Gastrocnemius medialis (tissue), 4 donors: ENCODE measurements around the gene AGA. TPM values are rescaled to one million over a fixed set of nuclear protein-coding genes. Genes with fewer than 3 reads are reported as not detected.

Experiments
- ATAC-seq, 2 donors: fragments of 150-250 bp; one replicate each; pipeline ENCODE4 v1.9.1; 2016
- DNase-seq, 2 donors: peaks; one replicate each; pipeline ENCODE4 v3.0.0-alpha.2; 2019
- H3K27ac ChIP-seq, 4 donors: fragments of 200-600 bp; sonication (generic); 1 replicate in 1 of 4; 2 replicates in 3 of 4; pipeline ENCODE4 v1.5.1; 2016 to 2018; ENCODE audit warnings: mild to moderate bottlenecking in 2 of 4, moderate library complexity in 1 of 4
- H3K27me3 ChIP-seq, 3 donors: fragments of 200-600 bp; sonication (generic) in 2 of 3; 1 replicate in 1 of 3; 2 replicates in 2 of 3; pipeline versions ENCODE4 v1.5.1 to v1.6.0; 2016 to 2019; ENCODE audit warnings: mild to moderate bottlenecking in 1 of 3, moderate library complexity in 1 of 3
- H3K36me3 ChIP-seq, 2 donors: fragments of 200-600 bp; sonication (generic) in 1 of 2; one replicate each; pipeline ENCODE4 v1.5.1; 2017 to 2018
- H3K4me1 ChIP-seq, 2 donors: fragments of 200-600 bp; sonication (generic) in 1 of 2; one replicate each; pipeline ENCODE4 v1.5.1; 2016 to 2017; ENCODE audit warnings: mild to moderate bottlenecking in 2 of 2
- H3K4me3 ChIP-seq, 4 donors: fragments of 200-600 bp; sonication (generic) in 3 of 4; 1 replicate in 1 of 4; 2 replicates in 3 of 4; pipeline ENCODE4 v1.5.1; 2016 to 2019; ENCODE audit warnings: mild to moderate bottlenecking in 2 of 4
- H3K9me3 ChIP-seq, 3 donors: fragments of 200-600 bp; sonication (generic) in 2 of 3; 1 replicate in 1 of 3; 2 replicates in 2 of 3; pipeline ENCODE4 v1.5.1; 2016 to 2019
- POLR2A ChIP-seq, 2 donors: fragments of 450-650 bp; IDR thresholded peaks; one replicate each; pipeline ENCODE4 v1.6.1; 2017; ENCODE audit warnings: antibody characterized with exemption in 2 of 2, mild to moderate bottlenecking in 2 of 2, moderate library complexity in 2 of 2
- in situ Hi-C, 4 donors: fragments of 200-750 bp; cut with MboI; loops; one replicate each; pipeline versions ENCODE4 v1.15.0 to v1.8.0; 2017; ENCODE audit warnings: low sequenced_read_pairs in 4 of 4
- intact Hi-C: fragments of 100-400 bp; cut with DNase I; formaldehyde crosslinking; loops from one replicate; pipeline ENCODE4 v1.15.1; 2023; ENCODE audit warnings: low total_unique reads
- total RNA-seq, 4 donors: library from RNA; depleted of rRNA; stranded (reverse); fragments of >200 nt; gene quantifications; one replicate each; pipeline versions ENCODE4 v1.1.0 to v1.2.3, GENCODE V29; 2016
- TF ChIP-seq, protein P1 (sequence below), 5 experiments: fragments of 450-650 bp in 3 of 5; fragments of 200-600 bp in 2 of 5; sonication (generic) in 2 of 5; IDR thresholded peaks in 4 of 5; conservative IDR thresholded peaks in 1 of 5; 1 replicate in 4 of 5; 2 replicates in 1 of 5; pipeline ENCODE4 v1.5.1; 2016 to 2019; ENCODE audit warnings: antibody characterized with exemption in 5 of 5, mild to moderate bottlenecking in 3 of 5, moderate library complexity in 3 of 5

The AGA gene
- total RNA-seq, 4 donors from 2014 or later, result 9.0 to 11.1 (median 10.0) TPM

DNA sequence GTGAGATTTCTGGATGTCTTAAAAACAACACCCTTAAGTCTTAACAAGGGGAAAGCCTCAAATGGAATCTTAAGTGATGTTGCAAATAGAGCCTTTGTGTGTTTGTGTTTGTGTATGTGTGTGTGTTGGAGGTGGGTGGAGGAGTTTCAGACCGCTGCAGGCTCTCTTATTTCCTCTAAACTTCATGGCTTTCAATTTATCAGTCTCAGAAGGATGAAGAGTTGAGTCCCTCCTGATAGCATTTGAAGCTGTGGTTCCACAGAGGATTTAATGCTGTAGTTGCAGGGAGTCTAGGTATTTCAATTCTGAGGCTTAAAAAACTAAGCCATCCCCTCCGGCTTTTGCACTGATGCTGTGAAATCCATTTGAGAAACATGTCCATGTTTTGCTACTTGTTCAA, 4.3 kb upstream of the AGA start:
- ATAC-seq (no peak), DNase-seq (no peak)
- no peak overlapping the region for H3K4me3 ChIP-seq
- H3K9me3 ChIP-seq, result no peaks in the 10 kb centered on the region
- intact Hi-C loops, result no loop called here
- in situ Hi-C loops, result no loop called here
- no peaks in the 10 kb centered on the region for H3K27me3 ChIP-seq
- TF ChIP-seq, protein P1, sequence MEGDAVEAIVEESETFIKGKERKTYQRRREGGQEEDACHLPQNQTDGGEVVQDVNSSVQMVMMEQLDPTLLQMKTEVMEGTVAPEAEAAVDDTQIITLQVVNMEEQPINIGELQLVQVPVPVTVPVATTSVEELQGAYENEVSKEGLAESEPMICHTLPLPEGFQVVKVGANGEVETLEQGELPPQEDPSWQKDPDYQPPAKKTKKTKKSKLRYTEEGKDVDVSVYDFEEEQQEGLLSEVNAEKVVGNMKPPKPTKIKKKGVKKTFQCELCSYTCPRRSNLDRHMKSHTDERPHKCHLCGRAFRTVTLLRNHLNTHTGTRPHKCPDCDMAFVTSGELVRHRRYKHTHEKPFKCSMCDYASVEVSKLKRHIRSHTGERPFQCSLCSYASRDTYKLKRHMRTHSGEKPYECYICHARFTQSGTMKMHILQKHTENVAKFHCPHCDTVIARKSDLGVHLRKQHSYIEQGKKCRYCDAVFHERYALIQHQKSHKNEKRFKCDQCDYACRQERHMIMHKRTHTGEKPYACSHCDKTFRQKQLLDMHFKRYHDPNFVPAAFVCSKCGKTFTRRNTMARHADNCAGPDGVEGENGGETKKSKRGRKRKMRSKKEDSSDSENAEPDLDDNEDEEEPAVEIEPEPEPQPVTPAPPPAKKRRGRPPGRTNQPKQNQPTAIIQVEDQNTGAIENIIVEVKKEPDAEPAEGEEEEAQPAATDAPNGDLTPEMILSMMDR (IDR thresholded peaks at IDR 0.05 in 4 of 5, conservative IDR thresholded peaks at IDR 0.05 in 1 of 5), result no peak
- no peak for TF ChIP-seq POLR2A (IDR thresholded peaks at IDR 0.05)
- H3K27ac ChIP-seq, result no peak overlapping the region
- H3K36me3 ChIP-seq, result no peaks in the 10 kb centered on the region
- peaks cover 6 to 8% of the 10 kb centered on the region in 2 donors for H3K4me1 ChIP-seq

- Histone ChIP-seq H3K9me3 (no peaks in the 10 kb centered on the region), H3K36me3 (no peaks in the 10 kb centered on the region), H3K4me1 (peaks cover 15 to 16% of the 10 kb centered on the region in 2 donors), H3K27ac (no peak overlapping the region), H3K4me3 (no peak overlapping the region), H3K27me3 (no peaks in the 10 kb centered on the region)
- in situ Hi-C loops, result no loop called here
- TF ChIP-seq POLR2A (IDR thresholded peaks at IDR 0.05), result no peak
- TF ChIP-seq, protein P1 (IDR thresholded peaks at IDR 0.05 in 4 of 5, conservative IDR thresholded peaks at IDR 0.05 in 1 of 5), result no peak
- DNase-seq (no peak), ATAC-seq (no peak)
- intact Hi-C loops, result loop anchor here (5.0 kb wide), 1 partner anchor 1123 kb away; no protein-coding TSS in a partner anchor
Measured at GRCh38 chr4:177444911-177445736, 2.9 kb upstream of the AGA start.

DNA sequence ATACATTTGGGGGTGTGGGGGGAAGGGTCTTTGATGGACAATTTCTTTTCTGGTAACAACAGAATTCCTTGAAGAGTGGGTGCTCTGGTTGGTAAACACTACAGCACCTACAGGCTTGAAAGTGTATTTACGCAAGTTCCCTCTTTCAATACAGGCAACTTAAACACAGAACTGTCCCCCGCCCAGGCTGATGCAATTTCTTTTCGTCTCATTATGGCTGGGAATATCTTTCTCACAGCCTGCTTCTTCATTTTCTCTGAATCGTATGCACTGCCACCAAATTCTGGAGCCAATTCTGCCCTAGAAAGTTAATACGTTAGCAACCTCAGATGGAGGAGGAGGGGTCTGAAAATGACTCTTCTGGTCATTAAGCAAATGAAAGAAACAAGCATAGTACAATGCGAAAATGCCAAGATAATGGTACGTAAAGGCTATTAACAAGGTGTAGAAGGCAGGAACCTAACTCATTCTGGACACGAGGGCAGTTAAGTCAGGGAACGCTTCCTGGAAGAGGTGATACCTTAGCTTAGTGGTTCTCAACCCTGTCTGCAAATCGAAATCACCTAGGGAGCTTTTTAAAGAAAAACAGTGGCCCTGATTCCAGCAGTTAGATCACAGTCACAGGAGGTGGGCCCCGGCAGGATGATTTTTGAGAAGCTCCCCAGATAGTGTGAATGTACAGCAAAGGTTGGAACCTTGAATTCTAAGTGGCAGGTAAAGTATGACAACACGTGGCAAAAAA, 1.0 kb downstream of the AGA start:
- peaks cover 15 to 16% of the 10 kb centered on the region in 2 donors for H3K4me1 ChIP-seq
- TF ChIP-seq, protein P1 (IDR thresholded peaks at IDR 0.05 in 4 of 5, conservative IDR thresholded peaks at IDR 0.05 in 1 of 5), result no peak
- TF ChIP-seq POLR2A (IDR thresholded peaks at IDR 0.05), result no peak
- peak overlapping the region; percentile 67 to 82 (median 69) for H3K4me3 ChIP-seq
- no peaks in the 10 kb centered on the region for H3K9me3 ChIP-seq
- H3K27me3 ChIP-seq, result no peaks in the 10 kb centered on the region
- peaks cover 0 to 12% of the 10 kb centered on the region in 2 donors for H3K36me3 ChIP-seq
- no peak for DNase-seq
- in situ Hi-C loops (no loop called here), intact Hi-C loops (loop anchor here (5.0 kb wide), 1 partner anchor 1119 kb away; no protein-coding TSS in a partner anchor)
- peak in 1 of 2 donors; percentile 15 for ATAC-seq
- peak overlapping the region; percentile 77 to 93 (median 90) for H3K27ac ChIP-seq

DNA sequence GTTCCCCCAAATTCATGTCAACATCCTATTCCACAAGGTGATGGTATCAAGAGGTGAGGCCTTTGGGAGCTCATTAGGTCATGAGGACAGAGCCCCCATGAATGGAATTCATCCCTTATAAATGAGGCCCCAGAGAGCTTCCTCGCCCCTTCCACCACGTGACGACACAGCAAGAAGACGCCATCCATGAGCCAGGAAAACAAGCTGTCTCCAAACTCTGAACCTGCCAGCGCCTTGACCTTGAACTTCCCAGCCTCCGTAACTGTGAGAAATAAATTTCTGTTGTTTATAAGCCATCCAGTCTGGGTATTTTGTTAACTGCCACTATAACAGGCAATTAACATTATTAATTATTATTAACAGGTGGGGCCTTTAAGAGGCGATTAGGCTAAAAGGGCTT, 5.8 kb downstream of the AGA start:
- intact Hi-C loops (no loop called here), in situ Hi-C loops (no loop called here)
- no peak for ATAC-seq
- Histone ChIP-seq H3K4me1 (peaks cover 7 to 8% of the 10 kb centered on the region in 2 donors), H3K4me3 (no peak overlapping the region), H3K27me3 (no peaks in the 10 kb centered on the region), H3K9me3 (no peaks in the 10 kb centered on the region), H3K27ac (no peak overlapping the region), H3K36me3 (peaks cover 0 to 36% of the 10 kb centered on the region in 2 donors)
- no peak for DNase-seq
- no peak for TF ChIP-seq POLR2A (IDR thresholded peaks at IDR 0.05)
- TF ChIP-seq, protein P1 (IDR thresholded peaks at IDR 0.05 in 4 of 5, conservative IDR thresholded peaks at IDR 0.05 in 1 of 5), result no peak
